SK-N-SH treated with all-trans-retinoic acid at 6 μM for 48 hours (cell line): ENCODE measurements around the gene PLXNA4.

Experiments
- ATAC-seq: fragments of 200-7000 bp; cut with Tn5 transposase; 3 replicates; pipeline ENCODE4 v1.9.1; 2020; ENCODE audit warnings: mild to moderate bottlenecking, moderate library complexity
- ARNTL ChIP-seq: fragments of 450-650 bp; formaldehyde crosslinking; IDR thresholded peaks from 2 replicates; pipeline ENCODE4 v1.5.0; 2020; ENCODE audit warnings: low read depth, mild to moderate bottlenecking, moderate library complexity, borderline replicate concordance
- BACH2 ChIP-seq: fragments of 250-450 bp; sonication (Bioruptor Pico); IDR thresholded peaks from 2 replicates; pipeline ENCODE4 v1.9.0; 2021; ENCODE audit warnings: mild to moderate bottlenecking, borderline replicate concordance
- CSDC2 ChIP-seq: fragments of 250-450 bp; sonication (Bioruptor Pico); IDR thresholded peaks from 2 replicates; pipeline ENCODE4 v1.5.0; 2020; ENCODE audit warnings: mild to moderate bottlenecking, moderate library complexity
- ESRRG ChIP-seq: fragments of 250-450 bp; sonication (Bioruptor Pico); IDR thresholded peaks from 2 replicates; pipeline ENCODE4 v1.6.1; 2021; ENCODE audit warnings: mild to moderate bottlenecking
- GLIS3 ChIP-seq: fragments of 250-450 bp; sonication (Bioruptor Pico); IDR thresholded peaks from 2 replicates; pipeline ENCODE4 v1.5.0; 2020; ENCODE audit warnings: mild to moderate bottlenecking, moderate library complexity
- ISL1 ChIP-seq: fragments of 250-450 bp; sonication (Bioruptor Pico); IDR thresholded peaks from 2 replicates; pipeline ENCODE4 v2.1.2; 2022; ENCODE audit warnings: mild to moderate bottlenecking, moderate library complexity
- OSR1 ChIP-seq: fragments of 250-450 bp; sonication (Bioruptor Pico); IDR thresholded peaks from 2 replicates; pipeline ENCODE4 v1.8.0; 2022; ENCODE audit warnings: moderate library complexity, mild to moderate bottlenecking, inconsistent platforms
- PPARA ChIP-seq: fragments of 250-450 bp; sonication (Bioruptor Pico); IDR thresholded peaks from 2 replicates; pipeline ENCODE4 v1.5.0; 2020; ENCODE audit warnings: mild to moderate bottlenecking, borderline replicate concordance
- RARB ChIP-seq: fragments of 250-450 bp; sonication (Bioruptor Pico); IDR thresholded peaks from 2 replicates; pipeline ENCODE4 v1.8.0; 2021; ENCODE audit warnings: mild to moderate bottlenecking, moderate library complexity
- SNAI2 ChIP-seq: fragments of 250-450 bp; sonication (Bioruptor Pico); IDR thresholded peaks from 2 replicates; pipeline ENCODE4 v1.5.0; 2020; ENCODE audit warnings: mild to moderate bottlenecking, moderate library complexity
- TCF4 ChIP-seq: fragments of 250-450 bp; sonication (Bioruptor Pico); IDR thresholded peaks from 2 replicates; pipeline ENCODE4 v1.8.0; 2021; ENCODE audit warnings: mild to moderate bottlenecking, moderate library complexity, borderline replicate concordance
- TOX ChIP-seq: fragments of 250-450 bp; sonication (Bioruptor Pico); IDR thresholded peaks from 2 replicates; pipeline ENCODE4 v1.8.0; 2021; ENCODE audit warnings: mild to moderate bottlenecking, moderate library complexity, borderline replicate concordance
- ZC3H10 ChIP-seq: fragments of 250-450 bp; sonication (Bioruptor Pico); IDR thresholded peaks from 2 replicates; pipeline ENCODE4 v1.5.1; 2021; ENCODE audit warnings: mild to moderate bottlenecking, moderate library complexity
- ZFP3 ChIP-seq: fragments of 250-450 bp; sonication (Bioruptor Pico); IDR thresholded peaks from 2 replicates; pipeline ENCODE4 v1.5.0; 2020; ENCODE audit warnings: mild to moderate bottlenecking, moderate library complexity
- ZFP30 ChIP-seq: fragments of 450-650 bp; formaldehyde crosslinking; IDR thresholded peaks from 2 replicates; pipeline ENCODE4 v1.5.0; 2022; ENCODE audit warnings: mild to moderate bottlenecking, moderate library complexity
- ZNF565 ChIP-seq: fragments of 450-650 bp; formaldehyde crosslinking; conservative IDR thresholded peaks from 2 replicates; pipeline ENCODE4 v1.5.0; 2020; ENCODE audit warnings: low read depth, mild to moderate bottlenecking, moderate library complexity
- ZNF70 ChIP-seq: fragments of 450-650 bp; formaldehyde crosslinking; IDR thresholded peaks from 2 replicates; pipeline ENCODE4 v1.5.0; 2020; ENCODE audit warnings: mild to moderate bottlenecking, moderate library complexity
- ZNF8 ChIP-seq: fragments of 450-650 bp; formaldehyde crosslinking; IDR thresholded peaks from 2 replicates; pipeline ENCODE4 v1.5.0; 2020; ENCODE audit warnings: mild to moderate bottlenecking, moderate library complexity
- TF ChIP-seq, protein P1 (sequence below): fragments of 250-450 bp; sonication (Bioruptor Pico); IDR thresholded peaks from 2 replicates; pipeline ENCODE4 v1.5.0; 2020; ENCODE audit warnings: mild to moderate bottlenecking, moderate library complexity
- TF ChIP-seq, protein P2 (sequence below): fragments of 250-450 bp; sonication (Bioruptor Pico); IDR thresholded peaks from 2 replicates; pipeline ENCODE4 v1.5.1; 2020; ENCODE audit warnings: low read depth, mild to moderate bottlenecking, moderate library complexity
- TF ChIP-seq, protein P3 (sequence below): fragments of 250-450 bp; sonication (Bioruptor Pico); IDR thresholded peaks from 2 replicates; pipeline ENCODE4 v1.8.0; 2021; ENCODE audit warnings: low read depth, mild to moderate bottlenecking, moderate library complexity, borderline replicate concordance
- TF ChIP-seq, protein P4 (sequence below): fragments of 250-450 bp; sonication (Bioruptor Pico); IDR thresholded peaks from 2 replicates; pipeline ENCODE4 v1.5.1; 2021; ENCODE audit warnings: mild to moderate bottlenecking, moderate library complexity

The PLXNA4 gene

DNA sequence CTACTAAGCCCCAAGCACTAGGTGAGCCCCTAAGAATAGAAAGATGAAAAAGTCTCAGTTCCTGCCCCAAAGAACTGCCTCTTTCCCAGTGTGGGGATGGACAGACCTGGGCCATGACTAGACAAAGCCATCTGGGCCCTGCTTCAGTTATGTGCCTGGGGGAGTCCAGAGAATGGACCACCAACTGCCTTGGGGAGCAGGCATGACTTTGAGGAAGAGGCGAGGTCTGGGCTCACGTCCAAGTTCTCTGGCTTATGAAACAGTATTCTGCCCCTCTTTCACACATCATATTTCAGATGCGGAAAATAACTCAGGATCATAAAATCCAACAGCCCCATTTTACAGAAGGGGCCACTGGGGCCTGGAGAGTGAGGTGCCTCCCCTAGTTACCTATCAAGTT is 80.3 kb downstream of the PLXNA4 start:
- no peak for ATAC-seq

DNA sequence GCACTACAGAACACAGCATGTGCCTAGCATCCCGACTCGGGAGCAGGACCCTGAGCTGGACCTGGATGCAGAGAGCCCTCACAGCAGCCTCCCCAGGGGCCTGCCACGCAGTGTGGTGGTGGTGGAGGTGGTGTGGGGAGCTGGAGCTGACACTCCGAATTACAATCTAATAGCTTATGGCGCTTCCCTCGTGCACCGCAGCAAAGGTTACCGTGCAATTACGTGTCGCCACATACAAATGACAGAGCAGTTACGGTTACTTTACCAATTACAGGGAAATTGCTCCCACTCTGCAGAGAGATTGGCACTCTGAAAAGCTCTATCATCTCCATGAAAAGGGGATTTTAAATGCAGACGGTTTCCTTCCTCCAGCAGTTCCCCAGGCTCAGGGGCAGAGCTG is 81.8 kb downstream of the PLXNA4 start:
- ATAC-seq, result no peak
- TF ChIP-seq GLIS3 (CRISPR knock-in tag) (no peak), ZNF8 (CRISPR knock-in tag) (no peak), ARNTL (no peak), SNAI2 (CRISPR knock-in tag) (no peak), ZNF565 (CRISPR knock-in tag) (no peak), OSR1 (CRISPR knock-in tag) (no peak), RARB (CRISPR knock-in tag) (no peak), ZFP3 (CRISPR knock-in tag) (no peak), ZFP30 (CRISPR knock-in tag) (no peak), ZNF70 (CRISPR knock-in tag) (no peak), PPARA (CRISPR knock-in tag) (no peak), CSDC2 (CRISPR knock-in tag) (no peak), BACH2 (CRISPR knock-in tag) (no peak), ESRRG (CRISPR knock-in tag) (no peak), ZC3H10 (CRISPR knock-in tag) (no peak)
- TF ChIP-seq, protein P1, sequence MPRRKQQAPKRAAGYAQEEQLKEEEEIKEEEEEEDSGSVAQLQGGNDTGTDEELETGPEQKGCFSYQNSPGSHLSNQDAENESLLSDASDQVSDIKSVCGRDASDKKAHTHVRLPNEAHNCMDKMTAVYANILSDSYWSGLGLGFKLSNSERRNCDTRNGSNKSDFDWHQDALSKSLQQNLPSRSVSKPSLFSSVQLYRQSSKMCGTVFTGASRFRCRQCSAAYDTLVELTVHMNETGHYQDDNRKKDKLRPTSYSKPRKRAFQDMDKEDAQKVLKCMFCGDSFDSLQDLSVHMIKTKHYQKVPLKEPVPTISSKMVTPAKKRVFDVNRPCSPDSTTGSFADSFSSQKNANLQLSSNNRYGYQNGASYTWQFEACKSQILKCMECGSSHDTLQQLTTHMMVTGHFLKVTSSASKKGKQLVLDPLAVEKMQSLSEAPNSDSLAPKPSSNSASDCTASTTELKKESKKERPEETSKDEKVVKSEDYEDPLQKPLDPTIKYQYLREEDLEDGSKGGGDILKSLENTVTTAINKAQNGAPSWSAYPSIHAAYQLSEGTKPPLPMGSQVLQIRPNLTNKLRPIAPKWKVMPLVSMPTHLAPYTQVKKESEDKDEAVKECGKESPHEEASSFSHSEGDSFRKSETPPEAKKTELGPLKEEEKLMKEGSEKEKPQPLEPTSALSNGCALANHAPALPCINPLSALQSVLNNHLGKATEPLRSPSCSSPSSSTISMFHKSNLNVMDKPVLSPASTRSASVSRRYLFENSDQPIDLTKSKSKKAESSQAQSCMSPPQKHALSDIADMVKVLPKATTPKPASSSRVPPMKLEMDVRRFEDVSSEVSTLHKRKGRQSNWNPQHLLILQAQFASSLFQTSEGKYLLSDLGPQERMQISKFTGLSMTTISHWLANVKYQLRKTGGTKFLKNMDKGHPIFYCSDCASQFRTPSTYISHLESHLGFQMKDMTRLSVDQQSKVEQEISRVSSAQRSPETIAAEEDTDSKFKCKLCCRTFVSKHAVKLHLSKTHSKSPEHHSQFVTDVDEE (CRISPR knock-in tag), result no peak
- TF ChIP-seq, protein P2, sequence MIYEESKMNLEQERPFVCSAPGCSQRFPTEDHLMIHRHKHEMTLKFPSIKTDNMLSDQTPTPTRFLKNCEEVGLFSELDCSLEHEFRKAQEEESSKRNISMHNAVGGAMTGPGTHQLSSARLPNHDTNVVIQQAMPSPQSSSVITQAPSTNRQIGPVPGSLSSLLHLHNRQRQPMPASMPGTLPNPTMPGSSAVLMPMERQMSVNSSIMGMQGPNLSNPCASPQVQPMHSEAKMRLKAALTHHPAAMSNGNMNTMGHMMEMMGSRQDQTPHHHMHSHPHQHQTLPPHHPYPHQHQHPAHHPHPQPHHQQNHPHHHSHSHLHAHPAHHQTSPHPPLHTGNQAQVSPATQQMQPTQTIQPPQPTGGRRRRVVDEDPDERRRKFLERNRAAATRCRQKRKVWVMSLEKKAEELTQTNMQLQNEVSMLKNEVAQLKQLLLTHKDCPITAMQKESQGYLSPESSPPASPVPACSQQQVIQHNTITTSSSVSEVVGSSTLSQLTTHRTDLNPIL, result no peak
- TF ChIP-seq, protein P3, sequence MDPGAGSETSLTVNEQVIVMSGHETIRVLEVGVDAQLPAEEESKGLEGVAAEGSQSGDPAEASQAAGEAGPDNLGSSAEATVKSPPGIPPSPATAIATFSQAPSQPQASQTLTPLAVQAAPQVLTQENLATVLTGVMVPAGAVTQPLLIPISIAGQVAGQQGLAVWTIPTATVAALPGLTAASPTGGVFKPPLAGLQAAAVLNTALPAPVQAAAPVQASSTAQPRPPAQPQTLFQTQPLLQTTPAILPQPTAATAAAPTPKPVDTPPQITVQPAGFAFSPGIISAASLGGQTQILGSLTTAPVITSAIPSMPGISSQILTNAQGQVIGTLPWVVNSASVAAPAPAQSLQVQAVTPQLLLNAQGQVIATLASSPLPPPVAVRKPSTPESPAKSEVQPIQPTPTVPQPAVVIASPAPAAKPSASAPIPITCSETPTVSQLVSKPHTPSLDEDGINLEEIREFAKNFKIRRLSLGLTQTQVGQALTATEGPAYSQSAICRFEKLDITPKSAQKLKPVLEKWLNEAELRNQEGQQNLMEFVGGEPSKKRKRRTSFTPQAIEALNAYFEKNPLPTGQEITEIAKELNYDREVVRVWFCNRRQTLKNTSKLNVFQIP (CRISPR knock-in tag), result no peak

More for the DNA sequence above, 80.3 kb downstream of the PLXNA4 start:
- TF ChIP-seq BACH2 (CRISPR knock-in tag) (no peak), OSR1 (CRISPR knock-in tag) (no peak), ZFP3 (CRISPR knock-in tag) (no peak), ZC3H10 (CRISPR knock-in tag) (no peak), ISL1 (no peak), ZFP30 (CRISPR knock-in tag) (no peak), TOX (CRISPR knock-in tag) (no peak), ZNF565 (CRISPR knock-in tag) (no peak), TCF4 (CRISPR knock-in tag) (no peak), ARNTL (no peak), ESRRG (CRISPR knock-in tag) (no peak), RARB (CRISPR knock-in tag) (no peak), ZNF8 (CRISPR knock-in tag) (no peak)
- TF ChIP-seq, protein P2, result no peak
- TF ChIP-seq, protein P3 (CRISPR knock-in tag), result no peak
- TF ChIP-seq, protein P1 (CRISPR knock-in tag), result no peak
- TF ChIP-seq, protein P4, sequence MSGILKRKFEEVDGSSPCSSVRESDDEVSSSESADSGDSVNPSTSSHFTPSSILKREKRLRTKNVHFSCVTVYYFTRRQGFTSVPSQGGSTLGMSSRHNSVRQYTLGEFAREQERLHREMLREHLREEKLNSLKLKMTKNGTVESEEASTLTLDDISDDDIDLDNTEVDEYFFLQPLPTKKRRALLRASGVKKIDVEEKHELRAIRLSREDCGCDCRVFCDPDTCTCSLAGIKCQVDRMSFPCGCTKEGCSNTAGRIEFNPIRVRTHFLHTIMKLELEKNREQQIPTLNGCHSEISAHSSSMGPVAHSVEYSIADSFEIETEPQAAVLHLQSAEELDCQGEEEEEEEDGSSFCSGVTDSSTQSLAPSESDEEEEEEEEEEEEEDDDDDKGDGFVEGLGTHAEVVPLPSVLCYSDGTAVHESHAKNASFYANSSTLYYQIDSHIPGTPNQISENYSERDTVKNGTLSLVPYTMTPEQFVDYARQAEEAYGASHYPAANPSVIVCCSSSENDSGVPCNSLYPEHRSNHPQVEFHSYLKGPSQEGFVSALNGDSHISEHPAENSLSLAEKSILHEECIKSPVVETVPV, result no peak
